Right forelimb (tissue), 1 donor: ENCODE data around the gene TRIM52.

Experiments
- DNase-seq: peaks from one replicate; pipeline ENCODE4 v3.0.0-alpha.2; 2018

TRIM52 gene

GRCh38 chr5:181255836-181256578, 4.9 kb downstream of the TRIM52 start:
- no peak for DNase-seq

DNA sequence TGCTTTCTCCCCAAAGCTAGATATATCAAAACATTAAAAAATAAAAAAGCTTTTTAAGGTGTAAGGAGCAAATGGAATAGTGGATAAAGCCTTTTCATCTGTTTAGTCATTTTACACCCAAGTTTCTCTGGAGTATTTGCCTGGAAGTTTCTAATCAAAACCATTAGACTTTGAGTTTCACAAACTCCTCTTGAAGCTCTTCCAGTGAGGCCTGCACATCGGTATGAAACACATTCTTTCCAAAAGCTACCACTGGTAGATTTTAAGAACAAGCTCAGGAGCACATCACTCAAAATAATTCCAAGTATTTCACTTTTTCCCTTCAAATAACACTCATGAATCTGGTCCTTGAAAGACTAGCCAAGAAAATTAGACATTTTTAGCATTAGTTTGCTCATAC, 5.7 kb downstream of the TRIM52 start:
- no peak for DNase-seq

DNA sequence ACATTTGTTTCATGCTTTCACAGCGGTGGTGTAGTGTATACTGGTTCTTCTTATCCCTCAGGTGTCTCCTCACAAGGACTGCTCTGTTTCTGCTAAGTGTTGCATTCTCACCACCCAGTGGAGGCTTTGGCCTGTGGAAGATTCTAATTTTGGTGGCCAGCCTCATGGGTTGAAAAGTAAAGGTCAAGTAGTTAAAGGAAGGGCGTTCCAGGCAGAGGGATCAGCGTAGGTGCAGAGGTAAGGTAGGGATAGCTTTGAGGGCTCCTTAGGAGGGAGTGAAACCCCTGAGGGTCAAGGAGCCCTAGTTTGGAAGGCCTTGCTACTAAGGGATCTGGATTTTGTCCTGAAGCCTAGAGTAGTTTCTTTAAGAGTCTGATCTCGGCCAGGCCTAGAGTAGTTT, 12.7 kb downstream of the TRIM52 start:
- DNase-seq: no peak

DNA sequence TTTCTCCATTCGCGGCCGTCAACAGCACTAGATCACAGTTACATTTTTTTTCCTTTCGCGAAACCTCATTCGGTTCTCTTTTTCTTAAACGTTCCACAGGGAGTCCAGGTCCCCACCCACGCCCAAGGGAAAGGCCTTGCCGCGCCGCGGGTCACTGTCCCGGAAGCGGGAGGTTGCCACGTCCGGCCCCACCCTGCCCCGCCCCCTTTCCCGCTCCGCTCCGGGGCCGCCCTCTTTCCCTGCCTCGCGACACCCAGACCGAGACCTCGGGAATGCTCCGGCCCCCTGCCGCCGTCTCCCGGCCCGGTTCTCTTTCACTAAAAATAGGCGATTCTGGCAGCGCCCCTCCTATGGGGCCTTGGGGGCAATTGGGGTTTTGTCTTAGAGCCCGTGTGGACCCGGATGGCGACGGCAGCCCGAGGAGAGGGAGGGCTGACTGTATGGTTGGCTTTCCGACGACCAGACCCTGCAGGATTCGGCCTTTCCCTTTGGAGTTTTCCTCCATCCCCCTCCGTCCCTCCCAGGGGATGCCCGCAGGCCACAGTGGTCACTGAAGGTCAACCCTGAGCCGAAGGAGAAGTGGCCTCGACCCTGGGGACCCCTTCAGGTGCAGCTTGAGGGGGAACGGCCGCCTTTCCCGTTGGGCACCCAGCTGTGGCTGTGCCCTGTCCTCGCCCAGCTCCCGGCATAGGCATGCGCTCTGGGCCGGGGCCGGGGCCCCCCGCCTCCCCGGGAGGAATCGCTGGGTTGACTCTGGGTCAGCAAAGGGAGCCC, 14.5 kb downstream of the TRIM52 start:
- DNase-seq: peak; percentile 95

DNA sequence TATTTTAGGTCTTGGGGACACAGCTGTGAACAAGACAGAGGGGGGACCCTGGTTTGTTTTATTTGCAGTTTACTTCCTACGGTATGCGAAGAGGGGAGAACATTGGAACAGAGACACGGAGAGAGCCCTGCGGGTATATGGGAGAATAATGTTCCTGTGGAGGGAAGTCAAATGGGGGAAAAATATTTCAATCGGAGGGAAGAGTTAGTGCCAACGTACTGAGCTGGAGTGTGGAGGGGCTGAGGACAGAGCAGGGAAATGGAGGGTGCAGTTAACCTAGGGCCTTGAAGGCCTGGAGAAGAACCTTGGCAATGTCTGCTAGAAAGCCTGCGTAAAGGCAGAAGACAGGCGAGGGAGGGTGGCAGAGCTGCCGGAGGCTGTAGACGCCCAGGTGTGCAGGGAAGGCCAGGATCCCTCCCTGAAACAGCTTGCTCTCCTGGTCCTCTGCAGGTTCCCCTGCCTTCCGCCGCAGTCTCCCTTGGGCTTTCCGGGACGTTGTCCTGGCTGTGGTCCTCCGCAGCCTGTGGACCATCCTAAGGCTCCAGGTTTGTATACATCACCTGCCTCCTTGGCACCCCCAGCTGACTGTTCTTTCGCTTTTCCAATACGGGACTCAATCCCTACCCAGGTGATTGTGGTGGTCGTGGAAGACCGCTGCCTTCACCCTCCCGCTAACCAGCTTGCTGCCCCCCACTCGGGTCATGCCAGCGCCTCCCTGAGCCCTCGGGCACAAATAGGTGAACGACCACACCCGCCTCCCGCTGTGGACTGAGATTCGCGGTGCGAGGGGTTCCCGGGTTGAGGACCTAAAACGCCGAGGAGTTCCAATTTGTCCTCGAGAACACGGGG, 15.3 kb downstream of the TRIM52 start:
- no peak for DNase-seq

DNA sequence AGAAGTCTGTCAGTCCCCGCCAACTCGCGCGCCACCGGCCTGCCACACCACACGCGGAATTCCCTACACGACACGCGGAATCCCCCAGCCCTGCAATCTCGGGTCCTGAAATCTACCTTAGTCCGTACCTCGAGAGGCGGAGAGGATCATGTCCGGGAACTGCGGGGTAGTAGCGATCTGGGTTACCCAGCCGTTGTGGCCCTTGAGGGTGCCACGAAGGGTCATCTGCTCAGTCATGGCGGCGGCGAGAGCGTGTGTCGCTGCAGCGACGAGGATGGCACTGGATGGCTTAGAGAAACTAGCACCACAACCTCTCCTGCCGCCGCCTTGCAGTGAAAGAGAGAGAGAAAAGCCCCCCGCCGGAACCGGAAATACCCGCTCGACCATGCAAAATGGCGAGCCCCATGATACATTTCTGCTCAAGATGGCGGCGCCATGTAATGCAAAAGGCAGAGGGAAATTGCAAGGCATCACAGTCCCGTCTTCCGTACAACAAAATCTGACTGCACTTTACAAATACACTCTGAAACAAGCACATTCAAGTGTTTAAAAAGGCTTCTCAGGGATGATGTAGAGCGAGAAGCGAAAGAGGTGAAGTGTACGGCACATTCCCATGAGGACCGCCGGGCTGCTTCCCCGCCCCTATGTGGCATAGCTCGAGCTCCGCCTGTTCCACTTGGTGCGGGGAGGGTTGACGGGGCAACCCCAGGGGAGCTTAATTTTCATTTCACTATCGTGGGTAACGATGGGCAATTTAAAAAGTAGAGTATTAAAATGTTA, 17.2 kb downstream of the TRIM52 start, which contains the start of gene RACK1:
Gene RACK1, minus strand, starts transcription at position 343 of the 780 bp plus-strand sequence. Its CDS starts 106 bp downstream, at position 237.
- peak; percentile 94 for DNase-seq

GRCh38 chr5:181243018-181243563, 17.9 kb downstream of the TRIM52 start:
- DNase-seq: no peak

- DNase-seq: no peak
Measured at GRCh38 chr5:181242031-181242451, 18.9 kb downstream of the TRIM52 start.

- DNase-seq: no peak
Measured at GRCh38 chr5:181241393-181241975, 19.5 kb downstream of the TRIM52 start.

- no peak for DNase-seq
Measured at GRCh38 chr5:181239062-181239663, 21.8 kb downstream of the TRIM52 start.

DNA sequence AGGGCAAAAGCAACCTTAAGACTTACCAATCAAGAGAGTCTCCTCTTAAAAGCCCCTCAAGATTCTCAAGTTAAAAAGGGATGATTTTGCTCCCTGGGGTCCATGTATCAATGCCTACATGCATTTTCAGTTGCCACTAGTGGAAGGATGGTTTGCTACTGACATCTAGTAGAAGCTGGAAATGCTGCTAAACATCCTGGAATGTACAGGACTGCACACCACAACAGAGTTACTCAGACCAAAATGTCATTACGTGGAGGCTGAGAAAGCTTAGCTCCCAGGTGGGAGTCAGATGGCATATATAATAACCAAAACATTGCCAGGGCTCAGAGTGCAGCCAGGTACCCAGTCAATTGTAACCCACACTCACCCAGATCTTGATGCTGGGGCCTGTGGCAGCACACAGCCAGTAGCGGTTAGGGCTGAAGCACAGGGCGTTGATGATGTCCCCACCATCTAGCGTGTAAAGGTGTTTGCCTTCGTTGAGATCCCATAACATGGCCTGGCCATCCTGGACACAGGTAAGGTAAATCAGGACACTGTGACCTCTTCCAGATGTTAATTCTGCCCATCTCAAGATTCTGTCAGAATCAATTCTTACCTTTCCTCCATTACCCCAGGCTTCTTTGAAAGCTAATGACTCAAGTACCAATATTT, 23.1 kb downstream of the TRIM52 start:
- DNase-seq: no peak

GRCh38 chr5:181236954-181237641, 23.8 kb downstream of the TRIM52 start:
- DNase-seq: no peak

DNA sequence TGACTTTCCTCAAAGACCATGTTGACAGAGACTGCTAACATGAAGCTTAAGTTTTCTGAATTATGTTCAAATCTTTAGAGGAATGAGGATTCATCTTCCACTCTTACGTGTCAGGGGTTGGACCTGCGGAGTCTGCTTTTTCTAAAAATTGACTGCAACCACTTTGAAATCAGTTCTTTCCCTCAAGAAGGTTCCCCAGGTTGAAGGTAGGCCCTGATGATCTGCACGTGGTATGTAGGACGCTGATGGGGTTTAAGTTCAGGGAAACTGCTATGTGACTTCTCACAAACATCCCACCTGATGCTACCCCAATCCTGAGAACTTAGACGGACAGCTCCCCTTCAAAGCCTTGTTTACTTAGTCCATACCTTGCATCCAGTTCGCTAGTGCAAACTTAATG, 24.5 kb downstream of the TRIM52 start:
- DNase-seq: no peak

GRCh38 chr5:181235689-181236366, 25.1 kb downstream of the TRIM52 start:
- no peak for DNase-seq

DNA sequence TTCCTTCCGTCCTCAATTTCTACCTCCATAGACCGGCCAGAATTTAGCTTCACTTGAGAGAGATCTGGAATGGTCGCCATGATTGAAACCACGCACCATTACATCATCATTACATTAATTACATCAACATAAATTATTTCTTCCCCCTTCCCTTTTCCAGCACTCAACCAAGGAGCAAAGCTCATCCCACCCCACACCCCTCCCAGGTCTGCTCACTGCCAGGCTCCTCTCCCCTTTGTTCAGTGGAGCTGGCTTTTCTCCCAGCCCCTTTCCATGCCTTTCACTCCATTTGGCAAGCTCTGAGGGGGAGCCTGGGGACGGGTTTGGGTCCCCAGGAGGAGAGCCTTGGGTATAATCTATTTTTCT, 25.6 kb downstream of the TRIM52 start:
- no peak for DNase-seq

GRCh38 chr5:181234455-181235306, 26.3 kb downstream of the TRIM52 start:
- no peak for DNase-seq

GRCh38 chr5:181233801-181234454, 27.0 kb downstream of the TRIM52 start:
- DNase-seq: no peak
